ENCODE measurements around the gene HCAR2. TPM values are rescaled to one million over a fixed set of nuclear protein-coding genes. Genes with fewer than 3 reads are reported as not detected.

Gene HCAR2
- total and polyA plus RNA-seq, 7 donors, result 0.36 to 0.98 (median 0.76) TPM; not detected in 3

DNA sequence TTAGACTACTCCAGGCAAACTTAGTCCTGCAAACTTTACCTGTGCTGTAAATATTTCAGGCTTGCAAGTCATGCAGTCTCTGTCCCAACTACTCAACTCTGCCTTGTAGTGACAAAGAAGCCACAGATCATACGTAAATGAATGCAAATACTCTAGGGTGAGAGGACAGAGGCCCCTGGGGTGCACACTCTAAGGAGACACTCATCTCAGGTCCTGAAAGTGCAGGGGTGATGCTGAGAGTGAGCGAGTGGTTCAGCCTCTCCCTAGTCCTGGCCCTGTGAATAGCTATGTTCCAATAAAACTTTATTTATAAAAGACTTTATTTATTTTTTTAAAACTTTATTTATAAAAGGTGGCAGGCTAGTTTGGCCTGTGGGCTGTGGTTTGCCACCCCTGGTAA is 34.9 kb downstream of the HCAR2 start:
- no peaks in the 10 kb centered on the region for H3K9me3 ChIP-seq

DNA sequence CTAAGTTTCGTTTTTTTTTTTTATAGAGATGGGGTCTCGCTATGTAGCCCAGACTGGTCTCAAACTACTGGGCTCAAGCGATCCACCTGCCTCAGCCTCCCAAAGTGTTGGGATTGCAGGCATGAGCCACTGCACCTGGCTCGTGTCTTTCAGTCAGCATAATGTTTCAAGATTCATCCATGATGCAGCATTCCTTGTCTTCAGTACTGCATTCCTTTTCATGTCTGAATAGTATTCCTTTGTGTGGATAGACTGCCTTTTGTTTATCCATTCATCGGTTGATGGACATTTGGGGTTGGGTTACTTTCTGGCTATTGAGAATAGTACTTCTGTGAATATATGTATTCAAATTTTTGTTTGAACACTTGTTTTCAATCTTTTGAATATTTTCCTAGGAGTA is 37.4 kb downstream of the HCAR2 start:
- intact Hi-C loops (cut with DNase I), result no loop called here

More for the DNA sequence above, 34.9 kb downstream of the HCAR2 start:
- no peak for DNase-seq
- H3K27me3 ChIP-seq, result no peaks in the 10 kb centered on the region
- intact Hi-C loops (cut with DNase I), result no loop called here
- WGBS, 2 donors, result 88 to 89% methylated on average over 2 of the region's 2 CpGs
- TF ChIP-seq POLR2AphosphoS5 (IDR thresholded peaks at IDR 0.05) (no peak), POLR2A (IDR thresholded peaks at IDR 0.05) (no peak), EP300 (IDR thresholded peaks at IDR 0.05) (no peak)
- TF ChIP-seq, protein P1, sequence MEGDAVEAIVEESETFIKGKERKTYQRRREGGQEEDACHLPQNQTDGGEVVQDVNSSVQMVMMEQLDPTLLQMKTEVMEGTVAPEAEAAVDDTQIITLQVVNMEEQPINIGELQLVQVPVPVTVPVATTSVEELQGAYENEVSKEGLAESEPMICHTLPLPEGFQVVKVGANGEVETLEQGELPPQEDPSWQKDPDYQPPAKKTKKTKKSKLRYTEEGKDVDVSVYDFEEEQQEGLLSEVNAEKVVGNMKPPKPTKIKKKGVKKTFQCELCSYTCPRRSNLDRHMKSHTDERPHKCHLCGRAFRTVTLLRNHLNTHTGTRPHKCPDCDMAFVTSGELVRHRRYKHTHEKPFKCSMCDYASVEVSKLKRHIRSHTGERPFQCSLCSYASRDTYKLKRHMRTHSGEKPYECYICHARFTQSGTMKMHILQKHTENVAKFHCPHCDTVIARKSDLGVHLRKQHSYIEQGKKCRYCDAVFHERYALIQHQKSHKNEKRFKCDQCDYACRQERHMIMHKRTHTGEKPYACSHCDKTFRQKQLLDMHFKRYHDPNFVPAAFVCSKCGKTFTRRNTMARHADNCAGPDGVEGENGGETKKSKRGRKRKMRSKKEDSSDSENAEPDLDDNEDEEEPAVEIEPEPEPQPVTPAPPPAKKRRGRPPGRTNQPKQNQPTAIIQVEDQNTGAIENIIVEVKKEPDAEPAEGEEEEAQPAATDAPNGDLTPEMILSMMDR (IDR thresholded peaks at IDR 0.05), result no peak
- no peaks in the 10 kb centered on the region for H3K4me1 ChIP-seq
- no peak overlapping the region for H3K27ac ChIP-seq
- H3K36me3 ChIP-seq, result no peaks in the 10 kb centered on the region
- no peak overlapping the region for H3K4me3 ChIP-seq

GRCh38 chr12:122665349-122665748 is 37.8 kb downstream of the HCAR2 start:
- Histone ChIP-seq H3K27me3 (no peaks in the 10 kb centered on the region), H3K27ac (no peak overlapping the region), H3K9me3 (no peaks in the 10 kb centered on the region), H3K36me3 (no peaks in the 10 kb centered on the region), H3K4me1 (no peaks in the 10 kb centered on the region), H3K4me3 (no peak overlapping the region)
- intact Hi-C loops (cut with DNase I), result no loop called here
- WGBS, 2 donors, result 82 to 87% methylated on average over 8 of the region's 8 CpGs
- no peak for DNase-seq
- TF ChIP-seq, protein P1 (IDR thresholded peaks at IDR 0.05), result no peak
- no peak for TF ChIP-seq POLR2A (IDR thresholded peaks at IDR 0.05)
- no peak for TF ChIP-seq EP300 (IDR thresholded peaks at IDR 0.05)

More for the DNA sequence above, 37.4 kb downstream of the HCAR2 start:
- Histone ChIP-seq H3K4me1 (no peaks in the 10 kb centered on the region), H3K27ac (no peak overlapping the region), H3K36me3 (no peaks in the 10 kb centered on the region), H3K9me3 (no peaks in the 10 kb centered on the region), H3K4me3 (no peak overlapping the region), H3K27me3 (no peaks in the 10 kb centered on the region)
- no peak for DNase-seq
- no peak for TF ChIP-seq POLR2A (IDR thresholded peaks at IDR 0.05)
- TF ChIP-seq, protein P1 (IDR thresholded peaks at IDR 0.05), result no peak
- TF ChIP-seq EP300 (IDR thresholded peaks at IDR 0.05), result no peak
- no peak for TF ChIP-seq POLR2AphosphoS5 (IDR thresholded peaks at IDR 0.05)
- 90 to 96% methylated on average over 5 of the region's 5 CpGs for WGBS, 2 donors

- TF ChIP-seq POLR2AphosphoS5 (IDR thresholded peaks at IDR 0.05) (no peak), EP300 (IDR thresholded peaks at IDR 0.05) (no peak), POLR2A (IDR thresholded peaks at IDR 0.05) (no peak)
- TF ChIP-seq, protein P1 (IDR thresholded peaks at IDR 0.05), result no peak
- intact Hi-C loops (cut with DNase I), result no loop called here
These were observed 41.2 kb downstream of the HCAR2 start for GRCh38 chr12:122661938-122662337.

DNA sequence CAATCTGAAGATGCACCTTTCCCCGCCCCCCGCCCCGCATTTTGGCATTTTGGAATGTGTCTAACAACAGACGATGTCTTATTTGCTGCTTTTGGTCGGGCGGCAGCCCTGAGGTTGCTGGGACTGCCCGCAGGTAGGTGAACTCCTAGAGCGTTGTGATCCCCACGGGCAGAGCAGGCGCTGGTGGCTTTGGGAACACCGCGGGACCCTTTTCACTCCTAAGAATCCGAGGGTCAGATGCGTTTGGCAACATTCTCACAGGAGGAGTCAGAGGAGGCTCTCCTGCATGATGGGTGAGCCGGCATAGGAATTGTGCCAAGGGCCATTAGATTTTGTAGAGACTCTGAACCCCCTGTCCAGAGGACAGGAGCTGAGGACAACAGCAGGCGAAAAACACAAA is 41.9 kb downstream of the HCAR2 start:
- H3K27ac ChIP-seq, result no peak overlapping the region
- WGBS, 2 donors, result 82 to 92% methylated on average over 16 of the region's 16 CpGs
- no peaks in the 10 kb centered on the region for H3K9me3 ChIP-seq
- H3K4me1 ChIP-seq, result no peaks in the 10 kb centered on the region
- no peaks in the 10 kb centered on the region for H3K36me3 ChIP-seq
- H3K4me3 ChIP-seq, result no peak overlapping the region
- DNase-seq, result no peak
- TF ChIP-seq, protein P1 (IDR thresholded peaks at IDR 0.05), result no peak
- no peak for TF ChIP-seq POLR2AphosphoS5 (IDR thresholded peaks at IDR 0.05)
- TF ChIP-seq EP300 (IDR thresholded peaks at IDR 0.05), result no peak
- no peak for TF ChIP-seq POLR2A (IDR thresholded peaks at IDR 0.05)
- no peaks in the 10 kb centered on the region for H3K27me3 ChIP-seq
- intact Hi-C loops (cut with DNase I), result no loop called here

More at GRCh38 chr12:122661938-122662337, 41.2 kb downstream of the HCAR2 start:
- Histone ChIP-seq H3K4me3 (no peak overlapping the region), H3K27me3 (no peaks in the 10 kb centered on the region), H3K27ac (no peak overlapping the region), H3K9me3 (no peaks in the 10 kb centered on the region), H3K36me3 (no peaks in the 10 kb centered on the region), H3K4me1 (no peaks in the 10 kb centered on the region)
- 93 to 95% methylated on average over 3 of the region's 3 CpGs for WGBS, 2 donors
- no peak for DNase-seq

Measured in sigmoid colon (tissue), 7 donors.